ENCODE measurements around the gene USP8.
A peak's percentile ranks its signal among the peaks of the same experiment; 100 is the strongest.
"Not testable (repeated sequence)": the region's sequence is repeated elsewhere in the genome, so short reads cannot be mapped to it uniquely, and the experiment has no call there.

USP8 gene

DNA sequence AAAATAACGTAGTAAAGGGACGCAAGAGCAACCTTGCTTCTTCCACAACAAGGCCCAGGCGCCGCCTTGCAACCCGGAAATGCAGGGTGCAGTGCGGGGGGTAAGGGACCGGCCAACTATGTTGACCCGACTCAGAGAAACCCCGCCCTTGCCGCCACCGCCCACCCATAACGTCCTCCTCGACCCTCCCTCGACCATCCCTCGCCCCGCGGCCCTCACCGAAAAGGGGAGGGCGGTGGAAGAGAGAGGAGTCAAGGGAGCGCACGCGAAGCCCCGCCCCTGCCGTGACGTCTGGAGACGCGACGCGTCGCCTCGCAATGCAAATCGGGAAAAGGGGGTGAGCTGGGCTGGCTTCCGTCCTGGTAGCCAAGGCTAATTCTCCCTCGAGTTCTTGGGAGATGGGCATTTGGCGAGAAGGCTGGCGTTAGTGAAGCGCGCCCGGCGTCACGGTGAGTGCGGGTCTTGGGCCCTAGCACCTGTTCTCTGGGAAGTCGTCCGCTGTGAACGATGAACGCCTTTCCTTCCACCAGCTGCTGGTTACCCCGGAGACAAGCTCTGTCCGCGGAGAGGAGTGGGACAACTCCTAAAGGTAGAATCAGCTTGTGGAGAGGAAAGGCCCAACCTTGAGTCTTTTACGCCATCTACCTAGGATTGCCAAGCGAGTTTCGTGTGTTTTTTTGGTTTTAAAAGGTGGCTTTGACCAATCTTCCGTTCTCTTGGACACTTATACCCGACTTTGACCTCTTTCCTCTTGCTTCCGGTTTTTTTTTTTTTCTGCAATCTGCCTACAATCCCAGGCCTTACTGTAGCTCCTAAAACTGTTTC lies at the start of gene USP8:
TSS of gene USP8 (plus strand) at position 340 of the 825 bp plus-strand sequence. CDS start 14,669 bp downstream, outside the sequence.
- DNase-seq, result peak; percentile 95

DNA sequence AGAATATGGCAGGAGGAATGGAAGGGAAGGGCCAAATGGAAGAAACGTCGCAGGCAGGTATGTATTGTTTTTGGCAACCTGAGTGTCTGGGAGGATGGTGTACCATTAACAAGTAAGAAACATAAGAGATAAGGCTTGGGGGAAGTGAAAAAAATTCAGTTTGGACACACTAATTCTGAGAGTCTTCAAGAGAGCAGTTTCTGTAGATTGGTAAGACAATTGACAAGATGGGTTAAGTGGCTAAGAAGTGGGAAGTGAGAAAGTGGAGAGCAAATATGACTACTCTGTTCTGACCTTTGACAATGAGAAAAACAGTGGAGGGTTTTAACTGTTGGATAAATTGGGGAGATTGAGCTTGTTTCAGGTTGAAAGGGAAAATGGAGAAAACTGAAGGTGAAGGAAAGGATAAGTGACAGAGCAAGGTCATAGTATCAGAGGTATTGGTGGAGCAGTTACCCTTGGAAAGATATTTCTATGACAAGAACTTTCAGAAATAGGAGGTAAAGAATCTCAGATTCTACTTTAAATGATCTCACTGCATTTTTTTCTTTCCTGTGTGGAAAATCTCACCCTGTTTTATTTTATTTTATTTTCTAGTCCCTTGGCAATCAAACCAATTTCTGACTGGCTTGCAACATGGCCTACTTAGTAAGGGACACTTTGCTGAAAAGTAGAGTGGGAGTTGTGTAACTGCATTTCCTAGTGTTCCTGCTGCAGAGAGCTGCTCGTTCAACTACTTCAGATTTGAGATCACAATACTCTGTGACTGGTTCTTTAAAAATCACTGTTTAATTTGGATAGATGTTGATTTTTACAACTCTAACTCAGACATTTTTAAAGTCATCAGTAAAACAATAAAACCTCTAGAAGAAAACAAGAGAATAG lies 46.1 kb upstream of the USP8 start:
- DNase-seq, result no peak

DNA sequence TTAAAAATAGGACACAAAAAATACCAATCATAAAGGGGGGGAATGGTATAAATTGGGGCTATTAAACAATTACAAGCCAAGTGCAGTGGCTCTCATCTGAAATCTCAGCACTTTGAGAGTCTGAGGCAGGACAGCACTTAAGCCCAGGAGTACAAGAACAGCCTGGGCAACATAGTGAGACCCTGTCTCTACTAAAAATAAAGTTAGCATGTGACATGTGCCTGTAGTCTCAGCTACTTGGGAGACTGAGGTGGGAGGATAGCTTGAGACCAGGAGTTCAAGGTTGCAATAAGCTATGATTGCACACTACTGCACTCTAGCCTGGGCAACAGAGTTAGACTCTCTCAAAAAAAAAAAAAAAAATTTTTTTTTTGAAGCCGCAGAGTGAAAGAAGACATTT lies 45.4 kb upstream of the USP8 start:
- no peak for DNase-seq

DNA sequence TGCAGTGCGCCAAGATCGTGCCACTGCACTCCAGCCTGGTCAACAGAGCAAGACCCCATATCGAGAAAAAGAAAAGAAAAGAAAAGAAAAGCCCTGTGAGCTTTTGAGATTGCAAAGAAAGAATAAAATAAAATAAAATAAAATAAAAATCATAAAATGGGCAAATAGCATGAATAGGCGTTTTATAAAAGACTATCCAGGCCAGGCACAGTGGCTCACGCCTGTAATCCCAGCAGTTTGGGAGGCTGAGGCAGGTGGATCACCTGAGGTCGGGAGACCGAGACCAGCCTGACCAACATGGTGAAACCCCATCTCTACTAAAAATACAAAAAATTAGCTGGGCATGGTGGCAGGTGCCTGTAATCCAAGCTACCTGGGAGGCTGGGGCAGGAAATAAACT lies 44.8 kb upstream of the USP8 start:
- not testable (repeated sequence) for DNase-seq

DNA sequence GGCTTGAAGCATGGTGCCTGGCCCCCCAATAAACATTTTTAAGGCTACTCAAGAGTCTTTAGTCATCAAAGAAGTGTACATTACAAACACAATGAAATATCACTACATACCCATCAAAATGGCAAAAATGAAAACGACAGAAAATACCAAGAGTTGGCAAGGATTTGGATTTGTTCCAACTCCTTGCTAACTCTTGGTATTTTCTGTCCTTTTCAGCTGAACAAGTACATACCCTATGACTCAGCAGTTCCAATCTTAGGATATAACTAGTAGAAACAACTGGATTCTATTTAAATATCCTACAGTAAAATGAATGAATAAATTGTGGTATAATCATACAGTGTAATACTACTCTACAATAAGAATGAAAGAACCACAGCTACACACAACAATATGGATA lies 44.1 kb upstream of the USP8 start:
- DNase-seq, result no peak

DNA sequence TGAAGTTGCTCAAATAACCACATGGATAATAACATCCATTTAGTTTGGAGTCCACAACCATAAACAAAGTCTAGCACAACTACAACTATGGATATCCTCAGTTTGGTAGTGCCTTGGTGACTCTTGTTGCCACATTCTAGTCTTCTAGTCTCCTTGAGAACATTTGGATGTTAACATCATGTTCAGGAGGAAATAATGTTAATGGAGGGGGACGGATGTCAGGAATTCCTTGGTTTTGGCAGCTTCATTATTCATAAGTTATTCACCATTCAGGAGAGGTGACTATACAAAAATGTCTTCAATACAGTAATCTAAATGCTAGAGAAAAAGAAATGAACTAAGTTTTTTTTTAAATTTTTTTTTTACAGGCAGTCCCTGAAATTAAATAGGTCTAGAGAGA lies 42.8 kb upstream of the USP8 start:
- DNase-seq, result no peak

DNA sequence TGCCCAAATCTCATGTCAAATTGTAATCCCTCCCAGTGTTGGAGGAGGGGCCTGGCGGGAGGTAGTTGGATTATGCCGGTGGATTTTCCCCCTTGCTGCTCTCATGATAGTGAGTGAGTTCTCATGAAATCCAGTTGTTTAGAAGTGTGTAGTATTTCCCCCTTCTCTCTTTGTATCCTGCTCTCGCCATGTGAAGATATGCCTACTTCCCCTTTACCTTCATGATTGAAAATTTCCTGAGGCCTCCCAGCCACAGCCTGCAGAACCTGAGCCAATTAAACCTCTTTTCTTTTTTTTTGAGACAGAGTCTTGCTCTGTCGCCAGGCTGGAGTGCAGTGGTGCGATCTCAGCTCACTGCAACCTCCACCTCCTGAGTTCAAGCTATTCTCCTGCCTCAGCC lies 41.8 kb upstream of the USP8 start:
- DNase-seq, result not testable (repeated sequence)

DNA sequence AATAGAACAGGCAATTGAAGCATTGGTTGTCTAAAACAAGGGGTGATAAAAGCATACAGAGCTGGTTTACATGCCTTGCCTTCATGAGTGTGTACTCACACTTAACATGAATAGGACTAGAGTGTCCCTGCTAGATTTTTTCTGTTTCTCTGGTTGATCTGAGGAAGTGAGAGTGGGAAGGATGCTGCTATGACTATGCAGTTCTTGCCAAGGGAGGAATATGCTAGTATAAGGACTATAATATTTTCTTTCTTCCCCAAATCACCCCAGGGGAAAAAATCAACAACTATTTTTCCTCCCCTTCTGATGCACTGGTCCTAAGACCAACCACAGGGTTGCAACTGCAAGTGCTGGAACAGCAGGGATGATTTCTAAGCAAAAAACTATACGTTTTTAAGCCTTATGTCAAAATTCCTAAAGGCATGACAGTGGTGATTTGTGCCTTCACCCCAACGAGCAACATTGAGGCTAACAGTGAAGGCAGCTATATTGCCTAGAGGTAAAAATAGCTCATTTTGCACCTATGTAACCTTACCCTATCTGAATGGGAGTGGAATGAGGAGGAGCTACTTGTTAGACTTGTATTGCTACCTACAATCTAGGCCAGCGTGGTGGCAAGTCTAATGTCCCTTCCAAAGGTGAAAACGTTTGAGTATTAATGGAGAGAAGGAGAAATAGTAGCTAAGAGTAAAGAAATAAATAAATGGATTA lies 33.5 kb upstream of the USP8 start:
- DNase-seq, result no peak

DNA sequence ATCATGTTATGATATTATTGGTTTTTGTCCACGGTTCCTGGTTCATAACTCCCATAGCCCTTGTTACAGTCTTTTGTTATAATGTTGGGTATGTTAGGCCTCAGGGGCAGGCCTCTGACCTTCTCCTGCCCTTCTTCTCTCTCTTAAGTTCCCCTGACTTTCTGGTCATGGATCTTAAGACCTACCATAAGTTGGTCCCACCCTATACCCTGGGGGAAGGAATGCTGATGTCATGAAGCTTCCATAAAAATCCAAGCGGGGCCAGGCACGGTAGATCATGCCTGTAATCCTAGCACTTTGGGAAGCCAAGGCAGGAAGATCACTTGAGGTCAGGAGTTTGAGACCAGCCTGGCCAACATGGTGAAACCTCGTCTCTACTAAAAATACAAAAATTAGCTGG lies 32.6 kb upstream of the USP8 start:
- not testable (repeated sequence) for DNase-seq

DNA sequence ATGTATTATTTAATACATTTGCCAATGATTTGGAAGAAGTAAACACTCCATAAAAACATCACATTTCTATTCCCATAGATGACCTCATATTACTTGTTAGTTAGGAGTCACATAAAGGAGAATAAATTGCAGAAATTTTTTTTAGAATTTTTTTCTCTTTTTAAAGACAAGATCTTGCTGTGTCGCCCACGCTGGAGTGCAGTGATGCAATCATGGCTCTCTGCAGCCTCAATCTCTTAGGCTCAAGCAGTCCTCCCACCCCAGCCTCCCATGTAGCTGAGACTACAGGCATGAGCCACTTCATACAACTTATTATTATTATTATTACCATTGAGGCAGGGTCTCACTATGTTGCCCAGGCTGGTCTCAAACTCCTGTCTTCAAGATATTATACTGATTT lies 12.3 kb upstream of the USP8 start:
- no peak for DNase-seq

DNA sequence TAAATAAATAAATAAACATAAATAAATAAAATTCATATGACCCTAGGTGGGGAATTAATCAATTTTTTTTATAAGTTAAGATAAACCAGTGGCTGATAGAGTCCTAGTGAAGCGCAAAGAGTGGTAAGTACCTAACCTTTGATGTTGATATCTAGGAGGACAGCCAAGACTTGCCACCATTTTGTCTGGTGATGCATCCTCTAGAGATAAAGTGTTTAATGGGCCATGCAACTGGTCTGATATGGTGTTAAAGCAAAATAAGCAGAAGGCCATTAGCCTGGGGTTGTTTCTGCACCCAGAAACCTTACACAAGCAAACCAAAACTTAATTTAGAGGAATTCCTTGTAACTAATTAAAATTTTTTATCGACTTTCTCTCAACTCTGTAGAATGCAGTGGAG lies 9.6 kb upstream of the USP8 start:
- DNase-seq, result no peak

DNA sequence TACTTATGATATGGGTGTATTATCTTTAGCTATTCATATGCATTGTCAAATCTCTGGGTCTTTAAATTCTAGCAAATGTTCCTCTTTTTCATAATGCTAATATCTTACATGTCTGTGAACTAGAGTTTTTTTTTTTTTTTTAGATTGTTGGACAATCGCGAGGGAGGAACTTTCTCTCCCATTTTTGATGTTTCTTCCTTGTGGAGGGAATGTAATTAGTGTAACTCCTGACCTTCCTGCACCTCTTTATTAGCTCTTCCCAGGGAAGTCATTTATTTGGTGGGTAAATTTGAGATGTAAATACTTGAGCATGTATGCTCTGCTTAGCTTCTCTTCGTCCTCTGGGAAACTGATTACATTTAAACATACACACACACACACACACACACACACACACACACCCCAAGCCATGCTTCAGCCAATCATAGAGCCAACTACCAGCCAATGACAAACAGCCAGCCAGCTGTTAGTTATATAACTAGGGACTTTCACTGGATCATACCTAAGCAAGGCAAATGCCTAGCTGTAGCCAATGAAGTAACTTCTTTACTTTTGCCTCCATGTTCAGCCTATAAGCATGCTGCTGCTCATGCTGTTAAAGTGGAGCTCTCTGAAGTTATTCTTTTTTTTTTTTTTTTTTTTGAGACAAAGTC lies 8.3 kb upstream of the USP8 start:
- no peak for DNase-seq

DNA sequence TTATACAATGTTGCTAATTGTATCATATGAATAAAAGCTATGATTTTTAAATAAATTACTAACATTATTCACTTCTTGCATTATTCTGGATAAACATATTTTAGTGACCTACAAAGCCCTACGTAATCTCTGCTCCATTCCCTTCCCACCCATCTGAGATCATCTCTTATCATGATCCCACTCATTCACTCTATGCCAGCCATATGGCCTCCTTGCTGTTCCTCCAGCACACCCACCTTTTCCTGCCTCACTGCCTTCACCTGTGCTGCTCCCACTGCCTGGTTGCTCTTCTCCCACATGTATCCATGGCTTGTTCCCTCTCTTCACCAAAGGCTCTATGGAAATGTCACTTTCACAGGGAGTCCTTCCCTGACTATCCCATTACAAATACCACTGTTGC lies 7.3 kb upstream of the USP8 start:
- no peak for DNase-seq

DNA sequence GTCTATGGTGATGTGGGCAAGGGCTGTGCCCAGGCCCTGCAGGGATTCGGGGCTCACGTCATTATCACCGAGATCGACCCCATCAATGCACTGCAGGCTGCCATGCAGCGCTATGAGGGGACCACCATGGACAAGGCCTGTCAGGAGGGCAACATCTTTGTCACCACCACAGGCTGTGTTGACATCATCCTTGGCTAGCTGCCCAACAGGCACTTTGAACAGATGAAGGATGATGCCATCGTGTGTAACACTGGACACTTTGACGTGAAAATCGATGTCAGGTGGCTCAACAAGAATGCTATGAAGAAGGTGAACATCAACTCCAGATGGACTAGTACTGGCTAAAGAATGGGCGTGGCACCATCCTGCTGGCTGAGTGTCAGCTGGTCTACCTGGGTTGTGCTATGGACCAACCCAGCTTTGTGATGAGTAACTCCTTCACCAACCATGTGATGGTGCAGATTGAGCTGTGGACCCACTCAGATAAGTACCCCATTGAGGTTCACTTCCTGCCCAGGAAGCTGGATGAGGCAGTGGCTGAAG lies 6.1 kb upstream of the USP8 start:
- no peak for DNase-seq

DNA sequence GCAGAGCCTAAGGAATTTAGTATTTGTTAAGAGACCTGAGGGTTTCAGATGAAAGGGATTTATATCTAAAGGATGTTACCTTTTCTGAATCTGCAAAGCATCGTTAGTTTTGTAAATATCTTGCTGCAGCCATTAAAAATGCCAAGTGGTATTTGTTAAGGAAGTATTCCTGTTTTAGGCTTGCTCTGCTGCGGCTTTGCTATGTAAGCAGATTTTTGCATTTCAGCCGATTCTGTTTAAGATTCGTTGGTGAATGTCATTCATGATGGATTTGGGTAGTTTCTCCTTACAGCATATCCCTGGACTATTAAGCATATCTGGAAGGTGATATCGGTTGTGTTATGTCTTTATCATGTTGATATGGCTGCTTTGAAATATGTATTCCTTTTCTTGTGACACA lies 1.0 kb downstream of the USP8 start:
- no peak for DNase-seq

DNA sequence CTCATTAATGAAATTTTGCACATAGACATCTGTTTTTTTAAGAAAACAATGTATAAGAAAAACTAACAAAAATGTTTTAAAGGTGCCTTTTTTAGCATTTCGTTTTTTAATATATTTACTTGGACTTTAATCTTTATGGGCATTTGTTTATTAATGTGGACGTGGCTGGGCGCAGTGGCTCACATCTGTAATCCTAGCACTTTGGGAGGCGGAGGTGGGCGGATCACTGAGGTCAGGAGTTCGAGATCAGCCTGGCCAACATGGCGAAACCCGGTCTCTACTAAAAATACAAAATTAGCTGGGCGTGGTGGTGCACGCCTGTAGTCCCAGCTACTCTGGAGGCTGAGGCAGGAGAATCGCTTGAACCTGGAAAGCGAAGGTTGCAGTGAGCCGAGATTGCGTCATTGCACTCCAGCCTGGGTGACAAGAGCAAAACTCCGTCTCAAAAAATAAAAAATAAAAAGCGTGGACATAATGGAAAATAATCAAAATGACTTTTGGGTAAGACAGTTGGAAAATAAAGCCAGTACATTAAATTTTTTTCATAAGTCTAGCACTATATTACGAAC lies 1.6 kb downstream of the USP8 start:
- DNase-seq, result not testable (repeated sequence)

DNA sequence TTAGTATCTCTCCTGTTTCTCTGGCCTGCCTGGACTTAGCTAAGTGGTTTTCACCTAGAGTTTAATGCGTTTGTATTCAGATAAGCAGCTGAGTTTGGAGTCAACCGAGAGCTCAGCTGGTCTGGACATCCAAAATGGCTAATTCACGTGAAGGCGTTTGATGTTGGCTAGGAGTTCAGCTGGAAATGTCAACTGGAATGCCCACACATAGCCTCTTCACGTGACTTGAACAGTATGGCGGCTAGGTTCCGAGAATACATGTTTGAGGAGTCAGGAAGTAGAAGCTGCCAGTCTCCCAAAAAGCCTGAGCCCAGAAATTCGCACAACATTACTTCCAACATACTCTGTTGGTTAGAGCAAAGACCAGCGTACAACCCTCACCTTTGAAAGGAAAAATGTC lies 2.2 kb downstream of the USP8 start:
- no peak for DNase-seq

DNA sequence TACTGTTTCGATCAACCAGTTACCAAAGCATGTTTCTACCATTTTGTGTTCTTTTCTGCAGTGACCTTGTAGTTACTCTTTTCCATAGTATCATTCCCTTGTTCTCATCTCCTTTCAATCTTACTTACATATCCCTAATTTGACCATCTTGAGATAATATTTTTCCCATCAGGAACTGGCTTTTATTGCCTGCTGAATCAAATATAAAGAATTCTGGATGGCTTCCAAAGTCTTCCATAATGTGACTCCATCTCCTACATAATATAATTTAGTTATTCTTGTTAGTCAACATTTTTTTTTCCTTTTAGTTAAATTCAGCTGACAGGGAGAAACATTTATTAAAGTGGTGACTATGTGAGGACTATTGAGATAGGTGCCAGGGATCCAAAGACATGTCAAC lies 7.0 kb downstream of the USP8 start:
- DNase-seq, result no peak

DNA sequence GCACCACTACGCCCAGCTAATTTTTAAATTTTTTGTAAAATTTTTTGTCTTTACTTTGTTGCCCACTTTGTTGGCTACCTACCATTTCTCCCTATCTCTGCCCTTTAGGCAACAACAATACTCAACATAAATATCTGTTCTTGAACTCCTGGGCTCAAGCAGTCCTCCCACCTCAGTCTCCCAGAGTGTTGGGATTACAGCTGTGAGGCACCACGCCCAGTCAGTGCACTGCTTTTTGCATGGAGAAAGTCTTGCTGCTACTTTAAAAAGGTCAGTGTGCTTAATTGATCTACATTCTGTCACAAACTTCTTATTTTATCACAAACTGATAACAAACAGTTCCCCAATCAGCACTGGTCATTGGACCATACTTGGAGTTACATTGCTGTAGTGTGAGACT lies 8.0 kb downstream of the USP8 start:
- DNase-seq, result no peak

DNA sequence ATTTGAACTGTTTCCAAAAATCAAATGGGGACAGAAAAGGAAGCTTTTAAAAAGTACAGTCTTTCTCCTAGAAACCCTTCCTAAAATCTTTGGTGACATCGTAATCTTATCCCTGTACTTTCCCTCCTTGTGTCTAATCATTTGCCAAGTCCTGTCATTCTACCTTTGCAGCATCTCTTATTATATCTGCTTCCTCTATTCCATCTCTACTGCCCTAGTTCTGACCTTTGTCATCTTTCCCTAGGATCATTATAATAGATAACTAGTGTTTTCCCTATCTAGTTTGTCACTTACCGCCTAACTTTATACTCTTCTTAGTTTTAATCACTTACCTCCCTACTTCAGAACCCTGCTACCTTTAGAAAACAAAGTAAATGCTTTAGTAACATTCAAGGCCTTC lies 11.6 kb downstream of the USP8 start:
- DNase-seq, result no peak

DNA sequence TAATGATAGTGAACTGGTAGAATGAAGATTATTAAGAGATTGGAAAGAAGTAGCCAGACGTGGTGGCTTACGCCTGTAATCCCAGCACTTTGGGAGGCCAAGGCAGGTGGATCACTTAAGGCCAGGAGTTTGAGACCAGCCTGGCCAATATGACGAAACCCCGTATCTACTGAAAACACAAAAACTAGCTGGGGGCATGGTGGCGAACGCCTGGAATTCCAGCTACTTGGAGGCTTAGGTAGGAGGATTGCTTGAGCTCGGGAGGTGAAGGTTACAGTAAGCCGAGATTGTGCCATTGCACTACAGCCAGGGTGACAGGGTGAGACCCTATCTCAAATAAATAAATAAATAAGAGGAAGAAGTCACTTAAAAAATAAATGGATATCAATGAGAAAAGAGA lies 14.0 kb downstream of the USP8 start:
- no peak for DNase-seq

DNA sequence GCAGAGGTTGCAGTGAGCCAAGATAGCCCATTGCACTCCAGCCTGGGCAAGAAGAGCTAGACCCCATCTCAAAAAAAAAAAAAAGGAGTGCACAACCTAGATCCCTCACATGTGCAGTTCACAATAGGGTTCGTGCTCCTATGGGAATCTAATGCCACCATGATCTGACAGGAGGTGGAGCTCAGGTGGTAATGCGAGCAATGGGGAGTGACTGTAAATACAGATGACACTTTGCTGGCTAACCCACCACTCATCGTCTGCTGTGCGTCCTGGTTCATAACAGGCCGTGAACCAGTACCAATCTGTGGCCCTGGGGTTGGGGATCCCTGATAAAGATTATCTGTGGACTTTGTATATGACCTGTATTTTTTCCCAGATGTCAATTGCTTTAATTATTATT lies 16.7 kb downstream of the USP8 start:
- no peak for DNase-seq
